ENCODE data around the gene SMURF2.
"Not testable (repeated sequence)": the region's sequence is repeated elsewhere in the genome, so short reads cannot be mapped to it uniquely, and the experiment has no call there.

SMURF2 gene

DNA sequence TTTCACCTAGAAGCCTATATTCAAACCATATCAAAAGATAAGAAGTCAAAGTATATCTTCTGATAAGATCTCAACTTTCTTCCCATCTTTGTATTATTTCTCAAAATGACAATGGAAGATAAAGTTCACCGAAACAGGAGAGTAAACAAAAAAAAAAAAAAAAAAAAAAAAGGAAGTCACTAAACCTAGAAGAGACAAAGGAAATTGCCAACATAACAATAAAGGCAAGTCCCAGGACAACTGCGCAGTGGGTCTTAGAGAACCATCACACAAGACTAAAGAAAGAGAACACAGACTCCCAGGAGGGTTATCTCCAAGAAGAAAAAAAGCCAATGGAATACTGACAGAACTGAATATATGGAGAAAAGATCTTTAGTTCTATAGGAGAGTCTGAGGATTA is 65.7 kb downstream of the SMURF2 start:
- DNase-seq (ENCODE audit: low read depth) = no peak

DNA sequence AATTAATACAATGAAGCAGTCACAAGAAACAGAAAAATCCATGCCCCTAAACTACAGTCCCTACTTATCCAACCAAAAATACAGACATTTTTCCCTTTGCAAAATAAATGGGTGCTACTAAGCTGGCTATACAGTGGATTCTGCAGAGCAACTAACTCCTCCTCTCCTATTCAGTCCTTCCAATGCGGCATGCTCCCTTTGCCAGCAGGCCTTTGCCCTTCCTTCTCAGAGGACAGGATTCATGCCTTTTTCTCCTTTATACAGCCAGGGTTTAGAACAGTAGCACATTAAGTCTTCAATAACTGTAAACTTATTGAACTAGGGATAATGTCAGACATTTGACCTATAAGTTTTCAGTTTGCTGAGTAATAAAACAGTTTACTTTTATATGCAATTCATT is 70.2 kb downstream of the SMURF2 start:
- no peak for DNase-seq (ENCODE audit: low read depth)

DNA sequence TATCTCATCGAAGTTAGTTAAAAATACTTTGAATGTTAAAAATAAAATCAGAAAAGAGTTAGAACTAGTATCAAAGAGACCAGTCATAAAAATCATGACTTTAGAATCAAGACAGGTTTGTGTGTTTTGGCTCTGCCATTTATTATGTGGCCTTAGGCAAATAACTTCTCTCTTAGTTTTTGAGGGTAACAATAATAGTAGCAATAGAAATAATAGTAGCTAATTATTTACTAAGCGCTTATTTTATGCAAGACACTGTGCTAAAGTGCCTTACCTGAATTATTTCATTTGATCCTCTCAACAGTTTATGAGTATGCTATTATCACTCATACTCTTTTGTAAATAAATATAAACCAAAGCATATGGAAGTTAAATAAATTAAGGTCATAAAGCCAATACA is 77.0 kb downstream of the SMURF2 start:
- DNase-seq (ENCODE audit: low read depth) = no peak

DNA sequence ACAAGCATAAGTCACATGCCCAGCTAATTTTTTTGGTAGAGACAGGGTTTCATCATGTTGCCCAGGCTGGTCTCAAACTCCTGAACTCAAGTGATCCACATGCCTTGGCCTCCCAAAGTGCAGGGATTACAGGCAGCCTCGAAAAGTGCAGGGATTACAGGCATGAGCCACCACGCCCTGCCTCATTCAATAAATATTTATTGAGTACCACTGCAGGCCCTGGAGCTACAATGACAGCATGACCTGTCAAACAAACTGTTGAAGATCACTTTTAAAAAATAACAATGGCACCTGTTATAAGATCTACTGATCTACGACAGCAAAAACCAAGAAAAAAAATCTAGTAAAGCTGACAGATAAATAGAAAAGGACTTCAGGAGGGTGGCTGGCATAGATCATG is 79.1 kb downstream of the SMURF2 start:
- DNase-seq (ENCODE audit: low read depth) = no peak

DNA sequence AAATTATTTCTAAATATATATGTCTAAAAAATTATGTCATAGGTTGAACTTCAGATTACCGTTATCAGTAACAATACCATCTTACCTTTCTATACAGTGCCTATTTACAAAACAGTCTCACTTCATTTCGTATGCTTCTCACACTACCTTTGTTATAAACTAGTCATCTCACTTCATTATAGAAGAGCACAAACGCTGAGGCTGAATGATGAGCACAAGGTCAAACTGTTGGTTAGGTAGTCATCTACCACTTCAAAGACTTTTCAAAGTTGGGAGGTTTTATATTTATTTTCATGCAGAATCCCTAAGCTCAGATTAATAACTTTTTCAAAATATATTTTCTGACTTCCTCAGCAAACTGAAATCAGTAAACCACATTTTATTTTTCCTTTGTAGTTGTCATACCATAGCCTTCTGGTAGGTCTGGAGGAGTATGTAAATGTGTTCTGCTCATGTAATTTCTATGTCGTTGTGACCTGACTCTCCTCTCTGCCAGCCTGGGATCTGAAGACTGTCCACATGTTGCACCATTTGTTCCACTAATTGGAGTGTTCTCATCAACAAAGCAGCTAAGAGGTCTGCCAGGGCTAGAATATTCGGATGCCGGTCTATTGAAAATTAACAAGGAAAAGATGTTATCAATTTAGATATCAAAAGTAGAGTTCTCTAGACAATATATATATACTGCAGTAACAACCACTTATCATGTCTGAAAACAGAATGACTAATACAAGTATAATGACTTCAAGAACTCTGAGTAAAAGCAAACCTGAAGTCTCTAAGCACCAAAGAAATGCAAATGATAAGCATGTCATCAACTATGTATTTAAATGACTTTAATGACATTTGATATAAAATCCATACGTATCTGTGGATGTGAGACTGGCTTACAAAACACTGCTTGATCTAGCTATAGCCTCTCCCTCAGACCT is 81.5 kb downstream of the SMURF2 start:
- DNase-seq (ENCODE audit: low read depth) = no peak

DNA sequence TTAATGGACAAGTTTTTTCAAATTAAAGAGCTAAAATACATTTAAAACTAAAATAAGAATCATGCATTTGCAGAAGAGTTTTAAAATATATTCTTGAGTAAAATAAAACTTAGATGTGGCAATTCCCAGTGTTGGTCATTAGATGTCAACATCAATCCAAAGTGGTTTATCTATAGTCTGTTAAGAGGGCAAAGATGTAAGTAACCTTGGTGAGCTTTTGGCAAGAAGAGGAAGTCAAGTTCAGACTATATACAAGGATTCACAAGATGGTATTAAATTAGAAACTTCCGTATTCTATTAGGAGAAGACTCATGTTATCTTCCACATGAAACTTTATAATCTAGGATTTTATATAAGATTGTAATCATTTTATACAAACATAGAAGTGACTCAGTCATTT is 82.2 kb downstream of the SMURF2 start:
- DNase-seq (ENCODE audit: low read depth) = no peak

DNA sequence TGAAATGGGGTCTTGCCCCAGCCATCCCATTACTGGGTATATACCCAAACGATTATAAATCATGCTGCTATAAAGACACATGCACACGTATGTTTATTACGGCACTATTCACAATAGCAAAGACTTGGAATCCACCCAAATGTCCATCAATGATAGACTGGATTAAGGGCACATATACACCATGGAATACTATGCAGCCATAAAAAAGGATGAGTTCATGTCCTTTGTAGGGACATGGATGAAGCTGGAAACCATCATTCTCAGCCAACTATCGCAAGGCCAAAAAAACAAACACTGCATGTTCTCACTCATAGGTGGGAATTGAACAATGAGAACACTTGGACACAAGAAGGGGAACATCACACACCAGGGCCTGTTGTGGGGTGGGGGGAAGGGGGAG is 85.1 kb downstream of the SMURF2 start:
- not testable (repeated sequence) for DNase-seq (ENCODE audit: low read depth)

DNA sequence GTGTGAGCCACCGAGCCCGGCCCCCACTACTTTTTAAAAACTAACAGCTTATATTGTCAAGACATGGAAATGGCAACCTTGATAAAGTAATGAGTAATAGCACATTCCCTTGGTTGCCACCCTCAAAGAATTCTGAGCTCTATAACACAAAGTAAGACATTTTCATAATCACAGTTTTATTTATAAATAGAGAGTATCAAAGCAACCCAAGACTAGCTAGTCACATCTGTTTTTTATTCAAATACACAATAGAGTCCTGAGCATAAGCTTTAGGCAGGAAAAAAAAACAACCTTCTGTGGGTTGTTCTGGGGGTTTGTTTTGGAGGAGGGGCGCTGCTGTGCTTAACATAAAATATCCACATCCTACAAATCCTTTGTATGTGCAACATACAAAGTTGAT is 86.7 kb downstream of the SMURF2 start:
- DNase-seq (ENCODE audit: low read depth) = no peak

DNA sequence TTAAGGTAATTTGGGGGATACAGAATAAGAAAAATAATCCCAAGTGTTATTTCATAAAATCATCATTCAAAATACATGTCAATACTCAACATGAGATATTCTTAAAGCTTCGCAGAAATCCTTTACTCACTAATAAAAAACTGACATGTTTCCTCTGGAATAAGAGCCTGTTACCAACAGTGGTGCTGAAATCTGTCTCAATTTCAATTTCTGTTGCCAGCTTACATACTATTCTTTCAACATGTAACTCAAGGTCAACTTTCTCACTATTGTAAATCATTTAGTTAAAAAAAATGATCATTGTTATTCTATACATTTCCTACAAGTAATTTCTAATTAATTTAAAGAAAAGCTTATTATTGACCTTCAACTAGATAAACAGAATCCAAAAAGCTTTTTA is 87.5 kb downstream of the SMURF2 start:
- DNase-seq (ENCODE audit: low read depth) = no peak

DNA sequence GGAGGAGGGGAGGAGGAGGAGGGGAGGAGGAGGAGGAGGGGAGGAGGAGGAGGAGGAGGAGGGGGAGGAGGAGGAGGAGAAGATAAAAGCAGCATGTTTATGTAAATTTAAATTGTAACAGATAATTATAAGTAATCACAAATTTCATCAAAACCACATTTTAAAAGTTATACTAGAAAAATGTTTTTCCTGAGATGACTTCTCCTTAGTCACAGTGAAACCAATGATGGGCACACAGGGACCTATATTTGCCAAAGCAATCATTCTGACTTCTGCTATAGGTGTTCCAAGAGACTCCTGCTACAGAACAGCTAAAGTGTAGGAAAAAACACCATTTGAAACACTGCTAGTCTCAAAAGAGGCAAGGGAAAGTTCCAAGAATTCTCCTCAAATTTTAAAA is 88.9 kb downstream of the SMURF2 start:
- DNase-seq (ENCODE audit: low read depth) = no peak

DNA sequence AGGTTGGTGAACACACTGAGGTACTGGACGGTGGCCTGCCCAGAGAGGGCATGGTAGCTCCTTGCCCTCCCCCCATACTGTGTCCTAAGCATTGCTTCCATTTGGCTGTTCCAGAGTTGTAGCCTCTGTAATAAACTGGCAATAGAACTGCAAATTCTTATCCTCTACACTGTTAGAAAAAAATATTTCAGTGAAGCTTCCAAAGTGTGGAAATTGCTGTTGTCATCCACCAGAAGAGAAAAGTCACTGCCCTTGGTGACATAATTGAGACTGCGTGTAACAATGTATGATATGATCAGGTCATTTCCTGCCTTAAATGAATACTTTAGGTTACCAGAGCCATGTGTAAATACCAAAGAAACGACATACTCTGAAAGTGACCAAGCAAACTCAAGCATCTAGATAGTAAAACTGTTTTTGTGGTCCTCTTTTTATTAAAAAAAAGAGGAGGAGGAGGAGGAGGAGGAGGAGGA is 89.4 kb downstream of the SMURF2 start:
- DNase-seq (ENCODE audit: low read depth) = no peak

DNA sequence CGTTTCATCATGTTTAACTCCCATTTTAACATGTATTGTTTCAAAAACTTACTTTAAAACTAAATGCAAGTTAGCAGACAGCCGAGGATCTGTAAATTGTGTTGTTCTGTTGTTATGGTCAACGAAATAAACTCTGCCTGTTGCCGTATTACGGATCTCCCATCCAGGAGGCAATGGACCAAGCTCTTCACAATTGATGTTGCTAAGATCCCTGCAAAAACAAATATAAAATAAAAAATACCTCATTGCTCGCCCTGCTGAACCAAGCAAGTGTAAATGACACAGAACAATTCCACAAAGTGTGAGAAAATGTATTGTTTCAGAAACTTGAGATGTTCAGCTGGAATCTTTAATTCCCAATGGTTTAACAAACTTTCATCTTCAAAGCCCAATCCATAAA is 90.4 kb downstream of the SMURF2 start:
- DNase-seq (ENCODE audit: low read depth) = no peak

DNA sequence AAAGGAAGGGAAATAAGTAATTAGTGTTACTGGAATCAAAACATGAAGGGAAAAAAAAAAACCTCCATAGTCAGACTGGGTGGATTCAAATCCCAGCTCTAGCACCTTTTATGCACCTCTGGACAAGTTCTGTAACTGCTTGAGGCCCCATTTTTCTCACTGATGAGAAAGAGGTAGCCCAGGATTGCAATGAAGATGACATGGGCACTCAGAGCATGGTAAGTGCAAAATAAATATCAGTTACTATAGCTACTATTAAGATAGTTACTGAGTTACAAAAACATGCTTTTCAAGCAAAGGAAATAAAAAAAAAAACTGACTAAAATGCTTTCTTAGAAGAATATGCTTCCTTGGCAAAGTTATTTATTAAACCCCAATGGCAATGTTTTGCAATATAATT is 96.5 kb downstream of the SMURF2 start:
- no peak for DNase-seq (ENCODE audit: low read depth)

DNA sequence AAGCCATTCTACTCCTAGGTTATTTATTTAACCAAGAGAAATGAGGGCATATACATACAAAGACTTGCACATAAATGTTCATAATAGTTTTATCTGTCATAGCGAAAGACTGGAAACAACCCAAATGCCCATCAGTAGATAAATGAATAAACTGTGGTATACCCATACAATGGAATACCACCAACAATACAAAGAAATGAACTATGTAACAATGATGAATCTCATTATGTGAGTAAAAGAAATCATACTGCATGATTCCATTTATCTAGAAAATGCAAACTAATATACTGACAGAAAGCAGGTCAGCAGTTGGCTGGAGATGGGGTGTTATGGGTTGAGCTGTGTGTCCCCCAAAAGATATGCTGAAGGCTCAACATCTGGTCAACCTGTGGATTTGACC is 98.0 kb downstream of the SMURF2 start:
- no peak for DNase-seq (ENCODE audit: low read depth)

DNA sequence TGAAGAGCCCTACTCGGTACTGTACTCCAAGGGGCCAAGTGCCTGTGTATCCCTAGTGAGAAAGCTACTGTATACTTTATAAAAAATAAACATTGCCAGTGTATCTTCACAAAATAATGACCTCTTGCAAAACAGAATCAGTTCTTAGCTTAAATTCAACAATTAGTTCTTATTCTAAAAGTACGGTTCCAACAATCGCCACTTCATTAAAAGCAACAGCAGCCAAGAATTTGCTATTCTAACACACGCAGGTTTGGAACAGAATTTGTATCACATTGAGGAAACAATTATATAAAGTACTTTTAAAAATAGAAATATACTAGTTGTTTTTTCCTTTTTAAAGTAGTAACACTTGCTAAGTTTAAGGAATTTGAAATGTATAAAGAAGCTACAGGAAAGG is 106.8 kb downstream of the SMURF2 start:
- DNase-seq (ENCODE audit: low read depth) = no peak

DNA sequence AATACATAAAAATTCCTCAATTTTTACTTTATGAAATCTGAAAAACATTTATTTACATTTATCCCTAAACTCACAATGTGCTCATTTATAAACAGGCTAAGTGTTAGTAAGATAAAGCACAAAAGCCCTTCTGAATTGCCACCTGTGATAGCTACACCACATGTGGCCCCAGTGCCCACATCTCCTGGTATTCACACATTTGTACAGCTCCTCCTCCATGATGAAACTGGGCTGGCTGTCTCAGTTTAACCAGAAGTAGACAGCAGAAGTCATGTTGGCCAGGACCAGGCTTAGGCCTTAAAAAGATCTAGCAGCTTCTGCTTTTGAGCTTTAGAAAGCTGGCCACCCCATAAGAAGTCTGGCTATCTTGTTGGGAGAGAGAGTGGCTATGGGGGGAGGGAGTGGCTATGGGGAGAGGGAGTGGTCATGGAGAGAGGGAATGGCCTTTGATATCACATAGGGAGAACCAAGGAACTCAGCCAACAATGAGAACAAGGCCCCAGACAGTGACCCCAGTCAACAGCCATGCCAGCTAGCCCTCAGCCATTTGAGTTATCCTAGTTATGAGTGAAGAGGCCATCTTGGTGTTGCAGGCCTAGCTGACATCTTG is 108.0 kb downstream of the SMURF2 start:
- no peak for DNase-seq (ENCODE audit: low read depth)

DNA sequence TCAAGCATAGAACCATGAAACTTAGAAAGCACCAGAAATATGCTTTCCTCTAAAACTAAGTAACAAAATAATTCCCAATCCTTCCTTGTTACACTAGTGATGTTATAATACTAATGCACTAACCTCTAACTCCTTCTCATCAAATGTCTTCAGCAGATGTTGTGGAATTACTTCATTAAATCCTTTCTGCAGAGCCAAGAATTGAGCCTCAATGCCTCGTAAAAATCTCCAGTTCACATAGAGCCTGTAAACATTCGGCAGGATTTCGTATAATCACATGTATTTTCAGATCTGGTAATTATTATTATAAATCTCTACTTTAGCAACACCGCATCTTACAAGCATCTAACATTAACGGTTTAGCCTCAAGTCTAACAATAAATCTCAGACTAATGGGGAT is 110.6 kb downstream of the SMURF2 start:
- DNase-seq (ENCODE audit: low read depth) = no peak

DNA sequence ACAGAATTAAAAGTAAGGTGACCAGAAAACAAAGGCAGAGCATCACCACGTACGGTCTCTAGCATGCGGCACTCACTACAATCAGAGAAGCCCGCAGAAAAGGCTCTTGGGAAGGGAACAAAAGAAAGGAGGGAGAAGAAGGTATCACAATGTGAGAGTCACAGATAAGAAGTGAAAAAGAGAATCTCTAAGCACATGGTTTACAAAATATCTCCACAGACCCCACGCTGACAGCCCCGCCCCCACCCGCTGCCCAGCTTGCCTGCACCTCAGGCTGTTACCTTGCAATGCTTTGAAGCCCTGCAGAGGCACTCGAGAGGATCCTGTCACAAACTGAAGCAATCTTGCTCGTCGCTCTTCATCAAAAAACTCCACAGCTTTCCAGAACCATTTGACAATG is 114.8 kb downstream of the SMURF2 start:
- DNase-seq (ENCODE audit: low read depth) = no peak

DNA sequence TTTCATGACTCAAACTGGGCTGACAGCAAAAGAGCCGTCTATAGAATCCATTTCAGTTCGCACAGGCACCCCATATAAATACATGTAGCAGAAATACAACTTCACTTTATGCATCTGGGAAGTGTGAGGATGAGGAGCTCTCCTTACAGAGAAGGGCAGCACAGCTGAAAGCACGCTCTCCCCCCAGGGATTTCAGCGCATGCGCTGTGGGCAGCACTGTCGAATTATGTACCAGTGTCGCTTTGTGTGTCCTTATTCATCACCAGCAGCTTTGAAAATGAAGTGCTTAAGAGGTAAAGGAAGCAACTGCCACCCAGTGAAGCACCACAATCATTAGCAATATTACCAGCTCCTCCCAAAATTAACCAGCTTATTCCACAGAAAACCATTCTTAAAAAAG is 115.4 kb downstream of the SMURF2 start:
- DNase-seq (ENCODE audit: low read depth) = no peak

DNA sequence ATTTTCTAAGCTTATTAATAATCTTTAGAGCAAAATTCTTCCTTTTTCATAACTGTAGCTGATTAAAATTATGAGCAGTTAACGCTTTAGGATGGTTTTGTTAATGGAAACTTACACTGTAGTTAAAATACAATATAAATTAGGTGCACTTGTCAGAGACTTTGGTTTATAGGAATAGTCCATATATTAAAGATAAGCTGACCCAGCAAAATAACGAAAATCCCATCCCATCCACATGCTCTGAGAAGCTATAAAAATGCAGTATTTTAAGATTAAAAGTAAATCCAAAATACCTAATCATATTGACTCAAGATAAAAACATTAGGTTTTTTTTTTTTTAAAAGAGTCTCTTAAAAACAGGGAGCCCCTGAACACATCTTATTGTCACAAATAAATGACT is 117.4 kb downstream of the SMURF2 start:
- DNase-seq (ENCODE audit: low read depth) = no peak

DNA sequence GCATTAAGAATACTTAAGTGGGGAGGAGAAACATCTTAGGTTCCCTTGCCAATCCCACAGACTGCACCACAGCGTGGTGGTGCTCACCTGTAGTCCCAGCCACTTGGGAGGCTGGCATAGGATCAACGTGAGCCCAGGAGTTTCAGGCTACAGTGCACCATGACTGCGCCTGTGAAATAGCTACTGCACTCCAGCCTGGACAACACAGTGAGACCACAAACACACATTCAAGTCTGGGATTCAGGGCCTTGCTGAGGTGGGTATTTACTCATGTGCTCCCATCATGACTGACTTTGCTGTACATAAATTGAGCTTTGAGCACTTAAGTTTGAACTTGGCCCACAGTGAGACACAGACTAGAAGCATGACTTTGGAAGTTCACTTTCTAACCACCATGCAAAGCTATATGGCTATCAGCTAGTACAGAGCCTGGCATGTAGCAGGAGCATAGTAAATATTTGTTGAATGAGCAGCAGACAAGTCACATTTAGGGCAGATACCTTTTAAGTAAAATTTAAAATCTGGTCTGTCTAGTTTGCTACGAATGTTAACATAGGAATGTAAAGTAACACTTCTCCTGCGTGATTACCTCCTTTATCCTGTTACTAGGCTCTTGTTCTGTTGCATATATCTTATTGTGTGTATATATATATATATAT is 121.9 kb downstream of the SMURF2 start:
- DNase-seq (ENCODE audit: low read depth) = no peak

DNA sequence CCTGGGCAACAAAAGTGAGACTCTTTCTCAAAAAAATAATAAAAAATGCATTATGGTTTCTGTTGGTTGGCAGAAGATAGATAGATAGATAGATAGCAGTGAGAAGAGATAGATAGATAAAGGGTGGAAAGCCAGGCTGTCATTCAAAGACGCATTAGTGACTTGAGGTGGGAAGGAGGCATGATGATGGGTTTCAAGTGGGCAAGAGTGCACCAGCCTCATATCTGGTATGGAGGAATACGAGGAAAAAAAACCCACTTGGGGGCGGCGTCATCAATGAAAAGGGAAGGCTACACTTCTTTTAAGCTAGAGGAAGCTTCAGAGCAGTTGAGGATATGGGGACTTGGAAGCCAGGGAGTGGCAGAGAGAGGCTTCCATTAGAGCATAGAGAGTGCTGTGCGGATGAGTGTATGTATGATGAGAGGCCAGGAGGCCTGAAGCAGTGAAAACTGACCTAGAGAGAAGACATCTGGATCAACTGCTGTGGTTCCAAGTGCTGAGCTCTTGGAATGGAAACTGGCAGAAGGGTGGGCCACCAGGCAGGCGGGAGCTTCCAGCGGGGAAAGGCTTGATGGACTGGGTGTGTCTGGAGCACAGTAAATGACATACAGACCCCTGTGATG is 123.5 kb downstream of the SMURF2 start:
- DNase-seq (ENCODE audit: low read depth) = no peak

DNA sequence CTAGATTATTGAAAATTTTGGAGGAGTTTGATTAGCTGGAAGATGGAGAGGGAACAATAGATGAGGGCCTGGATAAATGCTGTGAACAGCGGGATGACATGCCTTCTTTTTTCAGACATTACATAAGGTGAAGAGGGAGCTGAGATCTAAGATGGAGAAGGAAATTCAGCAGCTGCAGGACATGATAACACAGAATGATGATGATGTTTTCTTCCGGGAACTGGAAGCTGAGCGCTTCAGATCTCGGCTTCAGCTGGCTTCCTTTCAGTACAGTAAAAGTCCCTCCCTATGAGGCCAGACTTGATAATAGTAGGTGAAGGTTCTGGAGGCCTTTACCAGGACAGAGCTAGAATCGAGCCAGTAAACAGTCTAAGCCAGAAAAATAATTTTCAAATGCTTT is 124.6 kb downstream of the SMURF2 start:
- no peak for DNase-seq (ENCODE audit: low read depth)
